HepG2 (cell line): ENCODE measurements around the gene BNIP1. TPM values are rescaled to one million over a fixed set of nuclear protein-coding genes. Genes with fewer than 3 reads are reported as not detected.

Experiments used
- MED1 ChIP-seq: sonication (generic); formaldehyde crosslinking; IDR thresholded peaks from 2 replicates; pipeline ENCODE4 v1.4.0; 2020; ENCODE audit warnings: missing genetic modification reagents
- MIER2 ChIP-seq: IDR thresholded peaks from 2 replicates; pipeline ENCODE4 v1.6.1; 2016; ENCODE audit warnings: missing biosample characterization, missing genetic modification reagents
- MYNN ChIP-seq: sonication (generic); formaldehyde crosslinking; IDR thresholded peaks from 2 replicates; pipeline ENCODE4 v1.4.0; 2020; ENCODE audit warnings: mild to moderate bottlenecking, low read depth, missing genetic modification reagents
- ONECUT2 ChIP-seq: sonication (generic); formaldehyde crosslinking; IDR thresholded peaks from 2 replicates; pipeline ENCODE4 v1.4.0; 2020; ENCODE audit warnings: missing genetic modification reagents
- PLRG1 ChIP-seq: fragments of 450-650 bp; conservative IDR thresholded peaks from 2 replicates; pipeline ENCODE4 v1.6.1; 2016
- REXO4 ChIP-seq: sonication (generic); formaldehyde crosslinking; IDR thresholded peaks from 2 replicates; pipeline ENCODE4 v1.8.0; 2022; ENCODE audit warnings: missing genetic modification reagents, mild to moderate bottlenecking, borderline replicate concordance
- YY1 ChIP-seq: IDR thresholded peaks from 2 replicates; pipeline ENCODE4 v1.6.1; 2011; ENCODE audit warnings: low read length, low read depth, moderate library complexity, mild to moderate bottlenecking; ENCODE audit not compliant: insufficient read depth, insufficient replicate concordance
- ZNF124 ChIP-seq: sonication (generic); formaldehyde crosslinking; IDR thresholded peaks from 2 replicates; pipeline ENCODE4 v1.4.0; 2020; ENCODE audit warnings: missing genetic modification reagents
- ZNF207 ChIP-seq: fragments of 450-650 bp; IDR thresholded peaks from 2 replicates; pipeline ENCODE4 v1.6.1; 2016; ENCODE audit warnings: antibody characterized with exemption, borderline replicate concordance
- ZNF441 ChIP-seq: sonication (generic); formaldehyde crosslinking; IDR thresholded peaks from 2 replicates; pipeline ENCODE4 v1.7.0; 2021; ENCODE audit warnings: missing genetic modification reagents, borderline replicate concordance
- ZNF83 ChIP-seq: sonication (generic); formaldehyde crosslinking; IDR thresholded peaks from 2 replicates; pipeline ENCODE4 v1.4.0; 2020; ENCODE audit warnings: missing genetic modification reagents, mild to moderate bottlenecking, borderline replicate concordance
- ZSCAN25 ChIP-seq: sonication (generic); formaldehyde crosslinking; IDR thresholded peaks from 2 replicates; pipeline ENCODE4 v1.8.0; 2022; ENCODE audit warnings: mild to moderate bottlenecking, missing genetic modification reagents
- ZSCAN30 ChIP-seq: sonication (generic); formaldehyde crosslinking; IDR thresholded peaks from 2 replicates; pipeline ENCODE4 v1.5.0; 2020; ENCODE audit warnings: mild to moderate bottlenecking, missing genetic modification reagents
- polyA plus RNA-seq, 8 experiments: library from polyadenylated mRNA; depleted of rRNA in 3 of 8; stranded (reverse) in 7 of 8; unstranded in 1 of 8; fragments of >200 nt; fragmentation: Illumina TruSeq in 4 of 8; extraction: Trizol in 4 of 8; gene quantifications; 2 replicates each; pipeline versions ENCODE4 v1.2.1 to v1.2.3, GENCODE V29; 2011 to 2016; ENCODE audit warnings: low read depth in 4 of 8, missing spikeins in 1 of 8, mixed read lengths in 1 of 8; ENCODE audit not compliant: insufficient read depth in 1 of 8
- total RNA-seq, 5 experiments: library from RNA; depleted of rRNA; stranded (reverse); fragments of >200 nt; fragmentation: Illumina TruSeq; extraction: Trizol; gene quantifications; 2 replicates each; pipeline ENCODE4 v1.2.3, GENCODE V29; 2016; ENCODE audit warnings: low read depth in 1 of 5
- TF ChIP-seq, protein P1 (sequence below): sonication (generic); formaldehyde crosslinking; IDR thresholded peaks from 2 replicates; pipeline ENCODE4 v1.4.0; 2020; ENCODE audit warnings: missing genetic modification reagents
- TF ChIP-seq, protein P2 (sequence below): sonication (generic); formaldehyde crosslinking; IDR thresholded peaks from 2 replicates; pipeline ENCODE4 v1.4.0; 2020; ENCODE audit warnings: mild to moderate bottlenecking, low read depth, missing genetic modification reagents
- TF ChIP-seq, protein P3 (sequence below), 2 experiments: sonication (generic) in 1 of 2; formaldehyde crosslinking in 1 of 2; IDR thresholded peaks; 2 replicates each; pipeline versions ENCODE4 v1.6.1 to v1.9.0; 2014 to 2022; ENCODE audit warnings: antibody characterized with exemption in 1 of 2, borderline replicate concordance in 1 of 2, inconsistent platforms in 1 of 2, low read depth in 1 of 2, missing genetic modification reagents in 1 of 2
- TF ChIP-seq, protein P4 (sequence below): sonication (generic); formaldehyde crosslinking; IDR thresholded peaks from 2 replicates; pipeline ENCODE4 v1.4.0; 2020; ENCODE audit warnings: mild to moderate bottlenecking, missing genetic modification reagents

Gene BNIP1
- total and polyA plus RNA-seq, 2 of the 13 experiments (the other 11 are each of a cell fraction or from before 2014, with no cell fraction given): 13.2 to 16.9 TPM

DNA sequence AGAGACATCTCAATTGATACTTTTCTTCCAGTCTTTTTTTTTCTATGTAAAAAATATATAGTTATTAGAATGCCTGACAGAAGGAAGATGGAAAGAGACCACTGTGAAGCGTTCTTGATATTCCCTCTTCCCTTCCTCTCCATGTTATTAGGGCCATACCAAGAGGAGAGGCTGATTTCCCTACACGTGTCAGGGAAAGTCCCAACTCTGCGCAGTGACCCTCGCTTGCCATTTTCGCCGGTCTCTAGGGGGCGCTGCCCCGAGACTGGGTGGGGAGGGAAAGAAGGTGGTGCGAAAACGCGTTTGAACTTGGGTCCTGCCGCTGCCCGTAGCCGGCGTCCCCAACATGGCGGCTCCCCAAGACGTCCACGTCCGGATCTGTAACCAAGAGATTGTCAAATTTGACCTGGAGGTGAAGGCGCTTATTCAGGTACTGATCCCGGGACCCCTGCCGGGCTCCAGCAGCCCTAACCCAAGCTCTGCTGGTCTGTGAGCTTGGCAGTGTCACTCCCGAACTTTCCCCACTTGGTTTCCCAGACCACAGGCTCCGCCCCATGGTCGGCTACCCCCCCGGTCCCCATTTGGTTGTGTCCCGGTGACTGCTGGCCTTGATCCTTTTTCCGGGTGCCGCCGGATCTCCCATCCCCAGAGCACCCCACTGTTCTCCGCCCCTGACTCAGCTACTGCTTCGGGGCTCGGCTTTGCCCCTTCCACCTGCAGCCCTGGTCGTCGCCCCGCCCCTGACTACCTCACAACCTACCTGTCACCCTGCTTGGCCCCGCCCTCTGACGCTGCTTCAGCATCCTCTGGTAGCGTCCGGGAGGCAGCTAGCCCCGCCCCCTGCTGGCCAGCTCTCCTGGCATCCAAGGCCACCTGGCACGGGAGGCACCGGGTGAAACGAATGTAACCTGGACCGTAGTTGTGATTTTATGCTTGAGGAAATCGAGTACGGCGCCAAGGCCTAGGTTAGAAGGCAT is at the start of gene BNIP1 (continued):
- TF ChIP-seq, protein P1, sequence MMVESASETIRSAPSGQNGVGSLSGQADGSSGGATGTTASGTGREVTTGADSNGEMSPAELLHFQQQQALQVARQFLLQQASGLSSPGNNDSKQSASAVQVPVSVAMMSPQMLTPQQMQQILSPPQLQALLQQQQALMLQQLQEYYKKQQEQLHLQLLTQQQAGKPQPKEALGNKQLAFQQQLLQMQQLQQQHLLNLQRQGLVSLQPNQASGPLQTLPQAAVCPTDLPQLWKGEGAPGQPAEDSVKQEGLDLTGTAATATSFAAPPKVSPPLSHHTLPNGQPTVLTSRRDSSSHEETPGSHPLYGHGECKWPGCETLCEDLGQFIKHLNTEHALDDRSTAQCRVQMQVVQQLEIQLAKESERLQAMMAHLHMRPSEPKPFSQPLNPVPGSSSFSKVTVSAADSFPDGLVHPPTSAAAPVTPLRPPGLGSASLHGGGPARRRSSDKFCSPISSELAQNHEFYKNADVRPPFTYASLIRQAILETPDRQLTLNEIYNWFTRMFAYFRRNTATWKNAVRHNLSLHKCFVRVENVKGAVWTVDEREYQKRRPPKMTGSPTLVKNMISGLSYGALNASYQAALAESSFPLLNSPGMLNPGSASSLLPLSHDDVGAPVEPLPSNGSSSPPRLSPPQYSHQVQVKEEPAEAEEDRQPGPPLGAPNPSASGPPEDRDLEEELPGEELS (CRISPR knock-in tag): peak; percentile 58; the same call in 1 of the 2 replicates
- TF ChIP-seq ZNF124 (CRISPR knock-in tag) (peak; percentile 88), MED1 (peak; percentile 72), ONECUT2 (CRISPR knock-in tag) (no peak), YY1 (peak; percentile 99), ZSCAN25 (no peak), ZNF83 (CRISPR knock-in tag) (0 out of 2 replicates have a peak, but pooled peaks have one; percentile 41), MIER2 (CRISPR knock-in tag) (no peak), PLRG1 (no peak), REXO4 (CRISPR knock-in tag) (no peak), ZNF207 (no peak), ZNF441 (CRISPR knock-in tag) (no peak), MYNN (no peak), ZSCAN30 (CRISPR knock-in tag) (no peak)
- TF ChIP-seq, protein P2, sequence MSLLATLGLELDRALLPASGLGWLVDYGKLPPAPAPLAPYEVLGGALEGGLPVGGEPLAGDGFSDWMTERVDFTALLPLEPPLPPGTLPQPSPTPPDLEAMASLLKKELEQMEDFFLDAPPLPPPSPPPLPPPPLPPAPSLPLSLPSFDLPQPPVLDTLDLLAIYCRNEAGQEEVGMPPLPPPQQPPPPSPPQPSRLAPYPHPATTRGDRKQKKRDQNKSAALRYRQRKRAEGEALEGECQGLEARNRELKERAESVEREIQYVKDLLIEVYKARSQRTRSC (CRISPR knock-in tag): no peak
- TF ChIP-seq, protein P3, sequence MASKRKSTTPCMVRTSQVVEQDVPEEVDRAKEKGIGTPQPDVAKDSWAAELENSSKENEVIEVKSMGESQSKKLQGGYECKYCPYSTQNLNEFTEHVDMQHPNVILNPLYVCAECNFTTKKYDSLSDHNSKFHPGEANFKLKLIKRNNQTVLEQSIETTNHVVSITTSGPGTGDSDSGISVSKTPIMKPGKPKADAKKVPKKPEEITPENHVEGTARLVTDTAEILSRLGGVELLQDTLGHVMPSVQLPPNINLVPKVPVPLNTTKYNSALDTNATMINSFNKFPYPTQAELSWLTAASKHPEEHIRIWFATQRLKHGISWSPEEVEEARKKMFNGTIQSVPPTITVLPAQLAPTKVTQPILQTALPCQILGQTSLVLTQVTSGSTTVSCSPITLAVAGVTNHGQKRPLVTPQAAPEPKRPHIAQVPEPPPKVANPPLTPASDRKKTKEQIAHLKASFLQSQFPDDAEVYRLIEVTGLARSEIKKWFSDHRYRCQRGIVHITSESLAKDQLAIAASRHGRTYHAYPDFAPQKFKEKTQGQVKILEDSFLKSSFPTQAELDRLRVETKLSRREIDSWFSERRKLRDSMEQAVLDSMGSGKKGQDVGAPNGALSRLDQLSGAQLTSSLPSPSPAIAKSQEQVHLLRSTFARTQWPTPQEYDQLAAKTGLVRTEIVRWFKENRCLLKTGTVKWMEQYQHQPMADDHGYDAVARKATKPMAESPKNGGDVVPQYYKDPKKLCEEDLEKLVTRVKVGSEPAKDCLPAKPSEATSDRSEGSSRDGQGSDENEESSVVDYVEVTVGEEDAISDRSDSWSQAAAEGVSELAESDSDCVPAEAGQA (IDR thresholded peaks at IDR 0.05; ENCODE audit: low read depth): peak; percentile 93
- TF ChIP-seq, protein P3 (CRISPR knock-in tag; IDR thresholded peaks at IDR 0.05; ENCODE audit: borderline replicate concordance): no peak
- TF ChIP-seq, protein P4, sequence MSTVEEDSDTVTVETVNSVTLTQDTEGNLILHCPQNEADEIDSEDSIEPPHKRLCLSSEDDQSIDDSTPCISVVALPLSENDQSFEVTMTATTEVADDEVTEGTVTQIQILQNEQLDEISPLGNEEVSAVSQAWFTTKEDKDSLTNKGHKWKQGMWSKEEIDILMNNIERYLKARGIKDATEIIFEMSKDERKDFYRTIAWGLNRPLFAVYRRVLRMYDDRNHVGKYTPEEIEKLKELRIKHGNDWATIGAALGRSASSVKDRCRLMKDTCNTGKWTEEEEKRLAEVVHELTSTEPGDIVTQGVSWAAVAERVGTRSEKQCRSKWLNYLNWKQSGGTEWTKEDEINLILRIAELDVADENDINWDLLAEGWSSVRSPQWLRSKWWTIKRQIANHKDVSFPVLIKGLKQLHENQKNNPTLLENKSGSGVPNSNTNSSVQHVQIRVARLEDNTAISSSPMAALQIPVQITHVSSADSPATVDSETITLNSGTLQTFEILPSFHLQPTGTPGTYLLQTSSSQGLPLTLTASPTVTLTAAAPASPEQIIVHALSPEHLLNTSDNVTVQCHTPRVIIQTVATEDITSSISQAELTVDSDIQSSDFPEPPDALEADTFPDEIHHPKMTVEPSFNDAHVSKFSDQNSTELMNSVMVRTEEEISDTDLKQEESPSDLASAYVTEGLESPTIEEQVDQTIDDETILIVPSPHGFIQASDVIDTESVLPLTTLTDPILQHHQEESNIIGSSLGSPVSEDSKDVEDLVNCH (CRISPR knock-in tag): no peak
